Activated naive CD4-positive, alpha-beta T cell treated with Interleukin-2 at 50 U/mL for 16 hours (primary cell): ENCODE measurements around the gene ARRDC2.
"Not testable (repeated sequence)": the region's sequence is repeated elsewhere in the genome, so short reads cannot be mapped to it uniquely, and the experiment has no call there.

Experiments used
- DNase-seq: peaks from one replicate; pipeline ENCODE4 v3.0.0-alpha.2; 2020

ARRDC2 gene

DNA sequence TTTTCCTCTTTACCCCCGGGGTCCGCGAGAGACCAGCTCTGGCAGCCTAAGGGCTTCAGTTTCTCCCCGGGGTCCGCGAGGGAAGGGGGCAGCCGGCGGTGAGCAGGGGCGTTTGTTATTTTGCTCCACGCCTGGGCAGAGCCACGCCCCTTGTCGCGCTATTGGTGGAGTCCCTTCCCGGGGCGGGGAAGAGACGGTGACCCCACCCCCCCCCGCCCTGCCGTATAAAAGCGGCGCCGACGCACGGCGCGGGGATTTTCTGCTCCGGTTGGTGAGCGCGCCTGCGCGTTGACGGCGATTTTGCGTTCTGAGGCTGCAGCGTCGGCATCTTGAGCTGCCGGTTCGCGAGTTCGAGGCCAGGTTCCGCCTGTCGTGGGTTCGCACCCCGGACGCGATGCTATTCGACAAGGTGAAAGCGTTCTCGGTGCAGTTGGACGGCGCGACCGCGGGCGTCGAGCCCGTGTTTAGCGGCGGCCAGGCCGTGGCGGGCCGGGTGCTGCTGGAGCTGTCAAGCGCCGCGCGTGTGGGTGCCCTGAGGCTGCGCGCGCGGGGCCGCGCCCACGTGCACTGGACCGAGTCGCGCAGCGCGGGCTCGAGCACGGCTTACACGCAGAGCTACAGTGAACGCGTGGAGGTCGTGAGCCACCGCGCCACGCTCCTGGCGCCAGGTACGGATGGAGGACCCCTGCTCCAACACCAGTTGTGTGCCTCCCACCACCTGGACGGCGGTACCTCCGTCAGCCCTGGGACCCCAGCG, at the start of gene ARRDC2:
TSS of gene ARRDC2 (plus strand) at position 254 of the 757 bp plus-strand sequence. CDS start at position 395, 141 bp downstream.
- DNase-seq, result peak; percentile 87

- DNase-seq, result no peak
These were observed 43.9 kb upstream of the ARRDC2 start for GRCh38 chr19:17963936-17964691.

GRCh38 chr19:17965370-17966128, 42.4 kb upstream of the ARRDC2 start:
- no peak for DNase-seq

DNA sequence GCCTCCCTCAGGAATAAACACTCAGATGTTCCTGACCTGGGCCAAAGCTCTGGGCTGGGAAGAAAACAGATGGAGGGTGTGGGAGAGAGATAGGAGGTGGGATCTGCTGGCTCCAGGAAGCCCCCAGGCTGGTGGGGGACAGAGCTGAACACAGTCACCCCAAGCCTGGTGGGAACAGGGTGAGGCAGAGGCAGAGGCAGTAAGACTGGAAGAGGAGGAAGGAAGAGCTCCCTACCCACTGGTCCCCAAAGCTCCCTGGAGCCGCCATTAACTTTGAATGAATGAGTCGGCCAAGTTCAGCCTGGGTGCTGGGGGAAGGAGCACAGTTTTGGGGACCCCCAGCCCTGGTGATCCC, 41.9 kb upstream of the ARRDC2 start:
- no peak for DNase-seq

- no peak for DNase-seq
These were observed 41.3 kb upstream of the ARRDC2 start, which contains the start of gene KCNN1 for GRCh38 chr19:17966550-17967256. KCNN1 (plus strand) TSS chr19:17967107; CDS start chr19:17973889, 6,782 bp downstream.

- DNase-seq, result no peak
These were observed 40.5 kb upstream of the ARRDC2 start for GRCh38 chr19:17967257-17968051.

DNA sequence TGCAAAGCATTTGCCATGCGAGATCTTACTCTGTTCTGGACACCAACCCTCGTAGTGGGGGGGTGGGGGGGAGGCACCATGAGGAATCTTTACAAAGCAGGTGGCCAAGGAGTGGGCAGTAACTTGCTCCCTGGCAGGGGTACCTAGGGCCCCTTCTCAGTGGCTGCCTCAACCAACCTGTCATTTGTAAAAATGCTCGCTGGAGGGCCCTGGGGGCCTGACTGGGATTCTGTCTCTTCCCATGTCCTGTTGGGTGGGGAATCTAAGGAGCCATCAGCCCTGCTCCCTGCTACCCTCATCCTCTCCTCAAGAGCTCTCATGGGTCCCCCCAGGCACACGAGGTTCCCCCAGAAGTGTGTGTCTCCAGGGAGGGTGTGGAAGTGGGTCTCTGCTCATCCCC, 39.6 kb upstream of the ARRDC2 start:
- DNase-seq, result no peak

DNA sequence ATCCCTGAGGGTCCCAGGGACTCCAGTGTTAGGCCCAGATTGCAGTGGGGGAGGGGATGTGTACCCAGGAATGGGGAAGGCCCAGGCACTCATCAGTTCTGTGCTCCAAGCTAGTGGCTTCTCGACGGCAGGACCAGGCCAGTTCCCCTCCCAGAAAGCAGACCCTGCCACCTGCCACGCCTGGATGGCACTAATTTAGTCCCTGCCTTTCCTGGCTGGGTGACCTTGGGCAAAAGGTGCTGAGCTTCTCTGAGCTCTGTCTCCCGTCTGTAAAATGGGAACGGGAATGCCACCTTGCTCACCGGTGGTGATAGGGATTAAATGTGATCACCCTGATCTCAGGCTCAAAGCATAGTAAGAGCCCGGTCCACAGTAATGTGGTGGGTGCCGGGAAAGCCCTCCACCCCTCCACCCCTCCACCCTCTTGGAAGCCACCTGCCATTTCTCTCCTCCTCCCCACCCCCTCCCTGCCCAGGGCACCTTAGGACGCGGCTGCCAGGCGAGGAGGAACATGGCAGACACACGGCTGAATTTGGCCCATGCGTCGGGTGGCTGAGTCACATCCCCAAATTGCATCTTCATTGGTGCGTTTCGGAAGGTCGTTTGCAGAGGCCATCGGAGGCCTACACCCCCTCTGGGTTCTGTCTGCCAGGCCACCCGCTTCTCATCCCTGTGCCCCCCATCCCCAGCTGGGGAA, 38.7 kb upstream of the ARRDC2 start:
- no peak for DNase-seq

GRCh38 chr19:17972230-17972629, 35.7 kb upstream of the ARRDC2 start:
- no peak for DNase-seq

- no peak for DNase-seq
These were observed 34.2 kb upstream of the ARRDC2 start for GRCh38 chr19:17973759-17974158.

- no peak for DNase-seq
These were observed 33.4 kb upstream of the ARRDC2 start for GRCh38 chr19:17974551-17974950.

DNA sequence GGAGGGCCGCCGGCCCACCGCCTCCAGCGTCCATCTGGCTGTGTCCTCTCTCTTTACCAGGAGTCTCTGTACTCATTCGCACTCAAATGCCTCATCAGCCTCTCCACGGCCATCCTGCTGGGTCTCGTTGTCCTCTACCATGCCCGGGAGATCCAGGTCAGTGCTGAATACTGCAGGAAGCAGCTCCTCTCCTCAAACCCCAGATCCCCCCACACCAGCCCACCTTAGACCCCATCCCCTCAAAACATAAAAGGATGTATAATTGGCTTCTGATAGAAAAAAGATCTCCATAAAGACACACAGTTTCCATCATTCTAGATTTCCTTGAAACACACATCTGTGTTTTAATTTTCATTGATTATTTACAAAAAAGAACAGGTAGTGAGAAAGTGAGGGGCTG, 32.9 kb upstream of the ARRDC2 start:
- no peak for DNase-seq

GRCh38 chr19:17977021-17977420, 30.9 kb upstream of the ARRDC2 start:
- no peak for DNase-seq

DNA sequence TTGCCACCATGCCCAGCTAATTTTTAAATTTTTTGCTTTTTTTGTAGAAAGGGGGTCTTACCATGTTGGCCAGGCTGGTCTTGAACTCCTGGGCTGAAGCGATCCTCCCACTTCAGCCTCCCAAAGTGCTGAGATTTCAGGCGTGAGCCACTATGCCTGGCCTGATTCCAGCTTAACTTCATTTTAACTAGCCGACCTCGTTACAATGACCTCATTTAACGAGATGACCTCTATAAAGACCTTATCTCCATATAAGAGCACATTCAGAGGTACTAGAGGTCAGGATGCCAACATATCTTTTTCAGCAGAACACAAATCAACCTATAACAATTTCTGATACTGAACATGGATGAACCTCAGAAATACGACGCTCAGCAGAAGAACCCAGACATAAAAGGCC, 30.5 kb upstream of the ARRDC2 start:
- DNase-seq, result no peak

DNA sequence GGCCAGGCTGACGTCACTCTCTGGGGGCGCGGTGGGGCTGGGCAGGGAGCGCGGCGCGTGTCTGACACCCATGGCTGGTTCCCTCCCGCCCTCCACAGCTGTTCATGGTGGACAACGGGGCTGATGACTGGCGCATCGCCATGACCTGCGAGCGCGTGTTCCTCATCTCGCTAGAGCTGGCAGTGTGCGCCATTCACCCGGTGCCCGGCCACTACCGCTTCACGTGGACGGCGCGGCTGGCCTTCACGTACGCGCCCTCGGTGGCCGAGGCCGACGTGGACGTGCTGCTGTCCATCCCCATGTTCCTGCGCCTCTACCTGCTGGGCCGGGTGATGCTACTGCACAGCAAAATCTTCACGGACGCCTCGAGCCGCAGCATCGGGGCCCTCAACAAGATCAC, 26.4 kb upstream of the ARRDC2 start:
- DNase-seq, result no peak

- DNase-seq, result no peak
These were observed 25.5 kb upstream of the ARRDC2 start for GRCh38 chr19:17982430-17982829.

DNA sequence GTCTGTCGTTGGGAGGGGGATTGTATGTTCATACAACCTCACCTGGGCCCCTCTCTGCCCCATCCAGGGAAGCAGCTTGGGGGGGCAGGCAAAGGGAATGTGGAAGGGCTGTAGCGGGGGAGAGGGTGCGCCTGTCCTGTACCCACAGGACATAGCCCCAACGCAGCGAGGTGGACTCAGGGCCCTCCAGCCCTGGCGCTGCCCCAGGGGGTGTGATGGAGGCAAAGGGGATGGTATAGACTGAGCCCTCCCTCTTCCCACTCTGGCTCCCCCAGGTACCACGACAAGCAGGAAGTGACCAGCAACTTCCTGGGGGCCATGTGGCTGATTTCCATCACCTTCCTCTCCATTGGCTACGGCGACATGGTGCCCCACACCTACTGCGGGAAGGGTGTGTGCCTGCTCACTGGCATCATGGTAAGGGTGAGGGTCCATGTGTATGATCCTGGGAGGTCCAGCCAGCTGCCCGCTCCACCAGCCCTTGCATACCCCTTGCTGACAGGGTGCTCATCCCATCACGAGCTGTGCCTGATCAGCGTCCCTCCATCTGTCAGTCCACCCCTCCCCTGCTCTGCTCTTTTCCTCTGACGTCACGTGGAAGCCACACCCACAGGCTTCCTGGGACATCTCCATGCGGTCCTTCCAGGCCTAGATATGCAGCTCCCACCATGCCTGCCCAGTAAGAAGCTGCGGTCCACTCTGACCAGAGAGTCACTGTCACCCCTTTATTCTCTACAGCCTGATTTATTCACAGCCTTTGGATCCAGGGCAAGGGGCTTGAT, 22.7 kb upstream of the ARRDC2 start:
- no peak for DNase-seq

GRCh38 chr19:17986569-17986968, 21.4 kb upstream of the ARRDC2 start:
- not testable (repeated sequence) for DNase-seq

GRCh38 chr19:17988161-17988560, 19.8 kb upstream of the ARRDC2 start:
- no peak for DNase-seq

GRCh38 chr19:17989425-17990094, 18.4 kb upstream of the ARRDC2 start:
- DNase-seq, result no peak
